Measurements from ENCODE around the gene ATP9B. TPM values are rescaled to one million over a fixed set of nuclear protein-coding genes. Genes with fewer than 3 reads are reported as not detected.
A peak's percentile ranks its signal among the peaks of the same experiment; 100 is the strongest.

ATP9B gene
- total RNA-seq, 1 donor from 2014 or later = 48.6 TPM

GRCh38 chr18:79234438-79234837 lies 165.2 kb downstream of the ATP9B start:
- Histone ChIP-seq H3K36me3 (no peaks in the 10 kb centered on the region), H3K9me3 (no peaks in the 10 kb centered on the region), H3K27me3 (ENCODE audit: low read depth) (no peaks in the 10 kb centered on the region), H3K4me3 (no peak overlapping the region), H3K27ac (no peak overlapping the region), H3K4me1 (no peaks in the 10 kb centered on the region)
- no peak for TF ChIP-seq CTCF (IDR thresholded peaks at IDR 0.05)
- ATAC-seq (peak in 1 of 2 donors; percentile 19), DNase-seq (no peak)
- intact Hi-C loops (cut with DNase I) = no loop called here

- H3K4me1 ChIP-seq = no peaks in the 10 kb centered on the region
- intact Hi-C loops (cut with DNase I) = no loop called here
- H3K27me3 ChIP-seq (ENCODE audit: low read depth) = no peaks in the 10 kb centered on the region
- no peak for DNase-seq
- TF ChIP-seq CTCF (IDR thresholded peaks at IDR 0.05) = no peak
- no peak overlapping the region for H3K4me3 ChIP-seq
- no peak for ATAC-seq
- H3K36me3 ChIP-seq = no peaks in the 10 kb centered on the region
- no peaks in the 10 kb centered on the region for H3K9me3 ChIP-seq
- H3K27ac ChIP-seq = no peak overlapping the region
Measured at GRCh38 chr18:79239631-79240030, 170.4 kb downstream of the ATP9B start.

GRCh38 chr18:79241755-79242154 lies 172.6 kb downstream of the ATP9B start:
- intact Hi-C loops (cut with DNase I) = no loop called here
- Histone ChIP-seq H3K36me3 (no peaks in the 10 kb centered on the region), H3K9me3 (no peaks in the 10 kb centered on the region), H3K27me3 (ENCODE audit: low read depth) (no peaks in the 10 kb centered on the region), H3K4me3 (no peak overlapping the region), H3K27ac (no peak overlapping the region), H3K4me1 (peaks cover 5% of the 10 kb centered on the region)
- ATAC-seq = no peak
- no peak for DNase-seq
- no peak for TF ChIP-seq CTCF (IDR thresholded peaks at IDR 0.05)

- Histone ChIP-seq H3K4me3 (no peak overlapping the region), H3K27ac (no peak overlapping the region), H3K9me3 (no peaks in the 10 kb centered on the region), H3K4me1 (peaks cover 6% of the 10 kb centered on the region), H3K36me3 (no peaks in the 10 kb centered on the region), H3K27me3 (ENCODE audit: low read depth) (no peaks in the 10 kb centered on the region)
- intact Hi-C loops (cut with DNase I) = no loop called here
- ATAC-seq (no peak), DNase-seq (no peak)
- no peak for TF ChIP-seq CTCF (IDR thresholded peaks at IDR 0.05)
Measured at GRCh38 chr18:79242246-79242645, 173.1 kb downstream of the ATP9B start.

GRCh38 chr18:79245517-79246001 lies 176.4 kb downstream of the ATP9B start:
- Histone ChIP-seq H3K27ac (no peak overlapping the region), H3K36me3 (no peaks in the 10 kb centered on the region), H3K27me3 (ENCODE audit: low read depth) (no peaks in the 10 kb centered on the region), H3K9me3 (no peaks in the 10 kb centered on the region), H3K4me1 (peaks cover 6% of the 10 kb centered on the region), H3K4me3 (no peak overlapping the region)
- no peak for ATAC-seq
- intact Hi-C loops (cut with DNase I) = no loop called here
- no peak for TF ChIP-seq CTCF (IDR thresholded peaks at IDR 0.05)
- peak; percentile 52 for DNase-seq
